Left colon (tissue), 2 donors: ENCODE data around the gene MARCHF2. TPM values are rescaled to one million over a fixed set of nuclear protein-coding genes. Genes with fewer than 3 reads are reported as not detected.
A peak's percentile ranks its signal among the peaks of the same experiment; 100 is the strongest.
"Not testable (repeated sequence)": the region's sequence is repeated elsewhere in the genome, so short reads cannot be mapped to it uniquely, and the experiment has no call there.

Experiments used
- ATAC-seq: fragments of 200-7000 bp; cut with Tn5 transposase; one replicate; pipeline ENCODE4 v1.9.1; 2020; ENCODE audit warnings: mild to moderate bottlenecking, moderate library complexity
- DNase-seq, 2 donors: peaks; one replicate each; pipeline ENCODE4 v3.0.0-alpha.2; 2020
- intact Hi-C, 2 donors: fragments of 100-400 bp; cut with DNase I in 1 of 2; cut with micrococcal nuclease in 1 of 2; formaldehyde crosslinking; loops; one replicate each; pipeline versions ENCODE4 v1.11.2 to v1.14.0; 2022; cut with DNase I, micrococcal nuclease
- total RNA-seq, 2 donors: library from RNA; stranded (reverse); fragmentation: NEBNext Ultra II Directional; extraction: Animal tissue kit (Norgen Biotek cat#: 25700); gene quantifications; one replicate each; pipeline ENCODE4 v1.2.1, GENCODE V29; 2021
- donor health status: DM: no; HTN: no; CAD: no.
- donor health status: DM: yes; HTN: yes; CAD: no.

Gene MARCHF2
- total RNA-seq, 2 donors from 2014 or later = 27.2 to 46.6 TPM

DNA sequence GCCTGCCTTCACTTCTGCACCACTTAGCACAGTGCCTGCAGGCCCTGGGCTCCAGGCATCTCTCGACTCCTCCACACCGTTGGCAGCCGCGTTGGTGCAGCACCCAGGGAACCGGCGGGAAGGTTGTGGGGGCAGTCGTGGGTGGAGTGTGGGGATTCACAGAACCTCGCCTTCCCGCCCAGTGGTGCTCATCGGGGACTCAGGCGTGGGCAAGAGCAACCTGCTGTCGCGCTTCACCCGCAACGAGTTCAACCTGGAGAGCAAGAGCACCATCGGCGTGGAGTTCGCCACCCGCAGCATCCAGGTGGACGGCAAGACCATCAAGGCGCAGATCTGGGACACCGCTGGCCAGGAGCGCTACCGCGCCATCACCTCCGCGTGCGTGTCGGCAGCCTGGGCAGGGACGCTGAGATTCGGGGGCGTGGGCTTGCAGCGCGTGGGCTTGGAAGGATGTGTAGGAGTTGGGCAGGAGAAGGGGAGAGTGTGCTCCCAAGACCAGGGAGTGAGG lies 13.4 kb upstream of the MARCHF2 start:
- no peak for ATAC-seq
- intact Hi-C loops = no loop called here
- DNase-seq = no peak

DNA sequence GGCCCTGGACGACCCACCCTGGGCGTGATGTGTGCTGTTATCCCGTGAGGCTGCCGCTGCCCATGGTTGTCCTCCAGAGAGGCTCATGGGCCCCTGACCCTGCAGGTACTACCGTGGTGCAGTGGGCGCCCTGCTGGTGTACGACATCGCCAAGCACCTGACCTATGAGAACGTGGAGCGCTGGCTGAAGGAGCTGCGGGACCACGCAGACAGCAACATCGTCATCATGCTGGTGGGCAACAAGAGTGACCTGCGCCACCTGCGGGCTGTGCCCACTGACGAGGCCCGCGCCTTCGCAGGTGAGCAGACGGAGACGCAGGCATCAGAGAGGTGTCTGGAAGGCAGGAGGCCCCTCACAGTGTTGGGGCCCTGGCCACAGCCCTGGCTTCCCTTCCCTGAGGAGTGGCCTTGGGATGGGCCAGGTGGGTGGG lies 11.1 kb upstream of the MARCHF2 start:
- intact Hi-C loops = no loop called here
- ATAC-seq = no peak
- no peak for DNase-seq

DNA sequence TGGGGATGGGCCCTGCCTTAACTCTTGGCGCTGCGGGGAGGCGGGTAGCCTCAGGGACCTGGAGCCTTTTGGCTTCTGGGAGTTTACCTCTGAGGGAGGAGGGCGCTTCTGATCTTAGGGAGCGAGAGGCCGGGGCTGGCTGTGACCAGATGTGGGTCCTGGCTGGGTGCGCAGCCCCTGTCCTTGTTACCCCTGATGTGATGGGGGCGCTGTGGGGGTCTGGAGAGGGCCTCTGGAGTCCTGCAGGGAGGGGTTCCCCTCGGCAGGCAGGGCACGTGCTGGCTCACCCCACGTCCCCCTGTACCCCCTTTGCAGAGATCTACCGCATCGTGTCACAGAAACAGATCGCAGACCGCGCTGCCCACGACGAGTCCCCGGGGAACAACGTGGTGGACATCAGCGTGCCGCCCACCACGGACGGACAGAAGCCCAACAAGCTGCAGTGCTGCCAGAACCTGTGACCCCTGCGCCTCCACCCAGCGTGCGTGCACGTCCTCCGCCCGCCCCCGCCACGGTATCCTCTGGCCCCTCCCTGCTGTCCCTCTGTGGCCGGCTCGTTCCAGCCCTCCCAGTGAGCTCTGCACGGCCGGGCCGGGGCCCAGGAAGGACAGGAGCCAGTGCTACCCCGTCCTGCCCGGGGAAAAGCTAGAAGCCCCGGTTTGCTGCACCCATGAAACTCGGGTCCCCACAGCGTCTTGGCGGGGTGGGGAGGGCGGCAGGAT lies 9.8 kb upstream of the MARCHF2 start:
- DNase-seq = no peak
- ATAC-seq = no peak
- intact Hi-C loops = no loop called here

DNA sequence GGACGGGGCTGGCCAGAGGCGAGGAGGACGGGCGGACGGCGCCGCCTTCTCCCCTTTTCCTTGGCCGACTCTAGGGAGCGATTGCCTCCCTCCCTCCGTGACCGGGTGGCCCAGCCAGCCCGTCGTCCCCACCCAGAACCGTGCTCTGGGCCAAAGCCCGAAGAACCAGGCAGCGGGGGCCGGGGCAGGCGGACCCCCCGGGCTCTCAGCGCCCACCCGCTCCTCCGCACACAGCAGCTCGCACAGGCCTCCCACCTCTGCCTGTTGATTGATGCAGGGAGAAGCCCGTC lies 9.3 kb upstream of the MARCHF2 start:
- intact Hi-C loops = no loop called here
- DNase-seq = no peak
- ATAC-seq = no peak

DNA sequence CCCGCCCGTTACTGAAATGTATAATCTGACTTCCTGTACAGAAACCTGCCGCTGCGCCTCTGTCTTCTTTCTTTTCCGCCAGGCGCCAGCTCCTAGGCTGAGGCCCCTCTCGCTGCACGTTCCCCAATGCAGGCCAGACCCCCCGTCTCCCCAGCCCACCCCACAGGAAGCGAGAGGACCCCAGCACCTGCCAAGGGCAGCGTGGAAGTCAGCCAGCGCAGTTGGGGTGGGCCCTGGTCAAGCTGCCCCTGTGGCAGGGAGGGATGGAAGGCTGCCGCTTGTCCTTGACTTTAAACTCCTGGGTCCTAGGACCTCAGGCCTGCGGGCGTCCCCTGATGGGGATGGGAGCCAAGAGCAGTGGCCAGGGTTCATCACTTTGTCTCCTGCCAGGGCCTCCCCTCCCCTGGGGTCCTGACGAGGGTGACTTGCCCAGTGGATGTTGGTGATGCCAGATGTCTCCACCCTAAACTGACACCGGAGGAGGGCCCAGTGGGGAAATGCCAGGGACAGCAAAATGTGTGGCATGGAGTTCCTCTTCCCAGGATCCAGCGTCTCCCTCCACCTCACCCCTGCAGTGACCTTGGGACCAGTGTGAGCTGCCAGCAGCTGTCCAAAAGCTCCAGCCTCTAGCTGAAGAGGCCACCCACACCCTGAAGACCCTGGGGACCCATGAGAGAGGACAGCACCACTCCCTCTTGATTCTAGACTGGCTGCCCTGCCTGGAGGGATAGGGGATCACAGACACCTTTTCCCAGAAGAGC lies 8.5 kb upstream of the MARCHF2 start:
- intact Hi-C loops = no loop called here
- no peak for DNase-seq
- peak; percentile 10 for ATAC-seq

DNA sequence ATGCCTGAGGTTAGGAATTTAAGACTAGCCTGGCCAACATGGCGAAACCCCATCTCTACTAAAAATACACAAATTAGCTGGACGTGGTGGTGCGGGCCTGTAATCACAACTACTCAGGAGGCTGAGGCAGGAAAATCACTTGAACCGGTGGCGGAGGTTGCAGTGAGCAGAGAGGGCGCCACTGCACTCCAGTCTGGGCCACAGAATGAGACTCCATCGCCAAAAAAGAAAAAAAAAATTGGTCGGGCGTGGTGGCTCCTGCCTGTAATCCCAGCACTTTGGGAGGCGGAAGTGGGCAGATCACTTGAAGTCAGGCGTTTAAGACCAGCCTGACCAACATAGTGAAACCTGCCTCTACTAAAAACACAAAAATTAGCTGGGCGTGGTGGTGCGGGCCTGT lies 2.4 kb upstream of the MARCHF2 start:
- DNase-seq, ATAC-seq, intact Hi-C loops: not testable (repeated sequence)

DNA sequence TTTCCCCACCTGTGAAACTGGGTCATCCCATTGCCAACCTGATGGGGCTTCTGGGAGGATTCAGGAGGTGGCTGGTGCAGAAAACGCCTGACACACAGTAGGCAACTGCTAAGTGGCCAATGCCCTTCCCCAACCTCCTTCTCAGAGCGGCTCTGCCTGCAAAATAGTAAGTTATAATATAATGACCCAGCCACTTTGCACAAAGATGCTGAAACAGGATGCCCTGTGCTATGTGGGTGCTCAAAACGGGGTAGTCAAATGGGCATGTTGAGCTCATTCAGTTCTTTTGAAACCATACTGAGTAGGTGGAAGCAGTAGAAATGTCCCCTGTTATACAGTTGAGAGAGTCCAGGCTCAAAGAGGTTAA lies 507 bp downstream of the MARCHF2 start:
- ATAC-seq = no peak
- intact Hi-C loops = no loop called here
- DNase-seq = no peak

DNA sequence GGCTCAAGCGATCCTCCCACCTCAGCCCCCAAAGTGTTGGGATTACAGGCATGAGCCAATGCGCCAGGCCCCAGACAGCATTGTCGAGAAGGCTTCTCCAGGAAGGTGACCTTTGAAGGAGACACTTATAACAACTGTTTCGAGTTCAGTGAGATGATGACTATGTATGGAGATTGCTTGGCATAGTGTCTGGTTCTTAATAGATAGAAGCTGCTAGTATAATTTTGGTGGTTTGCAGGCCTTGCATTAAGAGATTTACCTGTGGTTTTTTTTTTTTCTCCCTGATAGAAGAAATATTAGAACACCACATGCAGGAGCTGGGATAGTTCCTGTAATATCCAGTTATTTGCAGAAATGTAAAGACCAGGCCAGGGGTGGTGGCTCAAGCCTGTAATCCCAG lies 3.7 kb downstream of the MARCHF2 start:
- DNase-seq = no peak
- ATAC-seq = no peak
- intact Hi-C loops = no loop called here

DNA sequence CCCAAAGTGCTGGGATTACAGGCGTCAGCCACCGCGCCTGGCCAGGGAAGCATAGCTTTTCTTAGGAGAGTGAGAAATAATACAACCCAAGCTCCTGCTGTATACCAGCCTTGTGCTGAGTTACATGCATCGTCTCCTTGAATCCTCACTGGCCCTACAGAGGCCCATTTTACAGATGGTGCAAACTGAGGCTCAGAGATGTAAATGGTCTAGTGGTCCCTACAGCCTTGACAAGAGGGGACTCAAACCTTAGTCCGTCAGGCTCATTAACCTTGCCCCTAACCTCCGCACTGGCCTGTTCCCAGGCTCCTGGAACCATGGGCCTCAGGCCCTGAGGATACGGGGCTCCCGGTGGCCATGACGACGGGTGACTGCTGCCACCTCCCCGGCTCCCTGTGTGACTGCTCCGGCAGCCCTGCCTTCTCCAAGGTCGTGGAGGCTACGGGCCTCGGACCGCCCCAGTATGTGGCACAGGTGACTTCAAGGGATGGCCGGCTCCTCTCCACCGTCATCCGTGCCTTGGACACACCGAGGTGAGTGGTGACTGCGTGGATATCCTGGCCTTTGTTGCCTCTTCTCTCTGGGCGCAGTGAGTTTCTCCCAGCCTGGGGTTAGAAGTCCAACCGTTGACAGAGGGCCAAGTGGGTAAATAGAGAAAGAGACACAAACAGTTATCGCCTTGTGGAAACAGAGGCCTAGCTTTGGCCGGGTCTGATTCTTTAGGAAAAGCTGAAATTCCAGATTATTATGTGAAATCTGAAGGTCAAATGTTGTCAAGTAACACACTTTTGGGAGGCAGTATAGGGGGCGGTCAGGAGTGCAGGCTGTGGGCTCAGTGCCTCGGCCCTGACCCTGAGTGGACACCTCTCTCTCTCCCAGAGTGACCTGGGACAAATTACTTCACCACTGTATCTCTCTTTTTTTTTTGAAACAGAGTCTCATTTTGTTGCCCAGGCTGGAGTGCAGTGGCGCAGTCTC lies 8.7 kb downstream of the MARCHF2 start:
- no peak for ATAC-seq
- intact Hi-C loops = no loop called here
- DNase-seq = no peak

DNA sequence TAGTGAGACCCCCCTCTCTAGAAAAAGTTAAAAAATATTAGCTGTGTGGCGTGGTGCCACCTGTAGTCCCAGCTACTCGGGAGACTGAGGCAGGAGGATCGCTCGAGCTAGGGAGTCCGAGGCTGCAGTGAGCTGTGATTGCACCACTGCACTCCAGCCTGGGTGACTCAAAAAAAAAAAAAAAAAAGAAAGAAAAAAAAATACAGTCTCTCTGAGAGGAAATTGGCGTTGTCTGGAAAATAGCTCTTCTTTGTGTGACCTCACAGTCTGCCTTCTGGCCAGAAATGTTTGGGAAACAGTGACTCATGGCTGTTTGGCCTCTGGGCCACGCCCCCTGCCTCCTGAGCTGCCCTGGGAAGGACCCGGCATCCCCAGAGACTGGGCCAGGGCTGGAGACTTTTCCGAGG lies 10.7 kb downstream of the MARCHF2 start:
- intact Hi-C loops = no loop called here
- ATAC-seq (peak; percentile 90), DNase-seq (peak; percentile 78 to 84)

DNA sequence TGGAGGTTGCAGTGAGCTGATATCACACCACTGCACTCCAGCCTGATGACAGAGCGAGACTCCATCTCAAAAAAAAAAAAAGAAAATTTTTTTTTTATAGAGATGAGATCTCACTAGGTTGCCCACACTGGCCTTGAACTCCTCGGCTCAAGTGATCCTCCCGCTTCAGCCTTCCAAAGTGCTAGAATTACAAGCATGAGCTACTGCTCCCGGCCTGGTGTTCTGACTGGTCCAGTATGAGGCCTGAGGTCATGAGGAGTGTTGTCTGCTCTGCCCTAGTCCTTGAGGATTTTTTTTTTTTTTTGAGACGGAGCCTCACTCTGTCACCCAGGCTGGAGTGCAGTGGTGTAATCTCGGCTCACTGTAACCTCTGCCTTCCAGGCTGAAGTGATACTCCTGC lies 12.2 kb downstream of the MARCHF2 start:
- DNase-seq, ATAC-seq, intact Hi-C loops: not testable (repeated sequence)

DNA sequence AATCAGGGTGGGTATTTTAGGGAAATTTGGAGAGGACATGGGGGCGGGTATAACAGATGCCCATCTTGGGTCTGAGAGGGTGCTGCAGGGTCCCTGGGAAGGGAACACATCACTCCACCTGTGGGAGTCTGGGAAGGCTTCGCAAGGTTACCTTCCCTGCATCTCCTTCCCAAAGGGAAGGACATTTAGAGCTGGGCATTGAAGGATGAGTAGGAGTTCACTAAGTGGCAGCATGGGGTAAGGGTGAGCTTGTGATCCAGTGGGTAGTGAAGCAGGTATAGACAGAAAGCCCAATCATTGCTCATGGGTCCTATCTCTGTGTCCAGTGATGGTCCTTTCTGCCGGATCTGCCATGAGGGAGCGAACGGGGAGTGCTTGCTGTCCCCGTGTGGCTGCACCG lies 13.2 kb downstream of the MARCHF2 start:
- intact Hi-C loops = no loop called here
- ATAC-seq (no peak), DNase-seq (no peak)

DNA sequence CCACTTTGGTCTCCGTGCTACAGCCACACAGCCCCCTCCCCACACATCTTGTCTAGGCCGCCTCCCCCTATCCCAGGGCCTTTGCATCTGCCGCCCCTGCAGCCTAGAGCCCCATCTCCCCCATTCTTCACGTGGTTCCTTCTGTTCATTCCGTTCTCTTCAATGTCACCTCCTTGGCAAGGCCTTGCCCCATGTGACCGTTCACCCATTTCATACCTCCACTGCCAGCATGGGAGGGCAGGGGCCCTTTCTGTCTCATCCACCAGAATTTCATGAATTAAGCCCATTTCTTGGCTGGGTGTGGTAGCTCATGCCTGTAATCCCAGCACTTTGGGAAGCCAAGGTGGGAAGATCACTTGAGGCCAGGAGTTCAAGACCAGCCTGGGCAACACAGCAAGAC lies 15.9 kb downstream of the MARCHF2 start:
- ATAC-seq (no peak), DNase-seq (no peak)
- intact Hi-C loops = no loop called here

DNA sequence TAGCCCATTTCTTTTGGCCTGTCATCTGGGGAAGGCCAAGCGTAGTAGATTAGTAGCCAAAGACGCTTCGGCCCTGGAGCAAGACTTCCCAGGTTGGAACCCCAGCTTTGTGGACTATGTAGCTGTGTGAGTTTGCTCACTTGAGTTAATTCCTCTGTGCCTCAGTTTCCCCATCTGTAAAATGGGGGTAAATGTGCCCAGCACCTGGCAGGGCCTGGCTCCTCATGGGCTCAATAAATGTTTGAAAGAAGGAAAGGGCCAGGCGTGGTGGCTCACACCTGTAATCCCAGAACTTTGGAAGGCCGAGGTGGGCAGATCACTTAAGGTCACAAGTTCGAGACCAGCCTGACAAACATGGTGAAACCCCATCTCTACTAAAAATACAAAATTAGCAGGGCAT lies 16.7 kb downstream of the MARCHF2 start:
- intact Hi-C loops = no loop called here
- ATAC-seq = no peak
- no peak for DNase-seq

DNA sequence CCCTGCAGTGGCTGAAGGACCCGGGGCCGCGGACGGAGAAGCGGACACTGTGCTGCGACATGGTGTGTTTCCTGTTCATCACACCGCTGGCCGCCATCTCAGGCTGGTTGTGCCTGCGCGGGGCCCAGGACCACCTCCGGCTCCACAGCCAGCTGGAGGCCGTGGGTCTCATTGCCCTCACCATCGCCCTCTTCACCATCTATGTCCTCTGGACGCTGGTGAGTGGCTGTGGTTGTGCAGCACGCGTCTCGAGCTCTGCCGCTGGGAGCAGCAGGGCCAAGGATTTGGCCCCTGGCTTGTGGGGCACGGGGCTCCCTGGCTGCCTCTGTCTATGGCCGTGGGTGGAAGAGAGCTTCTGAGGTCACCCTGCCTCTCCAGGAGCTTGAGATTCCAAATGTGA lies 17.5 kb downstream of the MARCHF2 start:
- DNase-seq (no peak), ATAC-seq (no peak)
- intact Hi-C loops = no loop called here

DNA sequence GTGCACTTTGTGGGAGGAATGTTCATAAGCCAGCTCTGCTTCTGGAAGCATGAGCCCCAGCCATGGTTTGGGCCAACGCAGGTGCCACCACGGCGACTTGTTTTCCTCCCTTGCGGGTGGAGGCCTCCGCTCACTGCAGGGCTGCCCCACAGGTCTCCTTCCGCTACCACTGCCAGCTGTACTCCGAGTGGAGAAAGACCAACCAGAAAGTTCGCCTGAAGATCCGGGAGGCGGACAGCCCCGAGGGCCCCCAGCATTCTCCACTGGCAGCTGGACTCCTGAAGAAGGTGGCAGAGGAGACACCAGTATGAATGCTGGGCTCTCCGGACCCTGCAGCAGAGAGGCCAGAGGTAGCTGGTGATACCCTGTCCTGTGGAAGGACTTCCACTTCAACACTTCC lies 25.1 kb downstream of the MARCHF2 start:
- no peak for ATAC-seq
- intact Hi-C loops = no loop called here
- DNase-seq = no peak

DNA sequence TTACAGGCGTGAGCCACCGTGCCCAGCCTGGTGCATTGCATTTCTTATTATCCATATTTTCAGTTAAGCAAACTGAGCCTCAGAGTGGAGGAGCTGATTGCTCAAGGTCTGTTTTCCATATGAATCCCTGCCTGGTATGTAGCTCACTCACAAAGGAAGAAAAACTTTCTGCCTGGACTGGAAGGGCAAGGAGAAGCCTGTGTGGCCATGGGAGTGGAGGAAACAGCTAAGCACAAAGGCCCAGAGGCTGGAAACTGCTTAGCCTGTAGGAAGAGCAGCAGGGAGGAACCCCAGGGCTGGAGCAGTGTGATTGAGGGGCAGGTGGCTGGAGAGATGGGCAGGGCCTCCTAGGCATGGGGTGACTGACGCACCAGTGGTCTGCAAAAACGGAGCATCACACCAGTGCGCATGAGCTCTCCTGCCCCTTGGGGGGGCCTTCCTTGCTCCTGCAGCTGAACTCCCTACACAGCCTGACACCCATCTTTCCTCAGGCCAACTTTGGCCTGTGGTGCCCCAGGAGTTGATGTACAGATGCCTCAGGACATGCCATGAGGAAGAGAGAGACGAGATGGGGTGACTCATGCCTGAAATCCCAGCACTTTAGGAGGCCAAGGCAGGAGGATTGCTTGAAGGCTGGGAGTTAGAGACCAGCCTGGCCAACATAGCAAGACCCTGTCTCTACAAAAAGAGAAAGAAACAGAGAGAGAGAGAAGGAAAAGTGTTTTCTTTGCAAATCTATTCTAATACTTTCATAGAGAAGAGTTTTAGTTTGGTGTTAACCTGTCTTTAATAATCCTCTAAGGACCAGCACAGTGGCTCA lies 28.8 kb downstream of the MARCHF2 start:
- ATAC-seq = no peak
- intact Hi-C loops = no loop called here
- no peak for DNase-seq

DNA sequence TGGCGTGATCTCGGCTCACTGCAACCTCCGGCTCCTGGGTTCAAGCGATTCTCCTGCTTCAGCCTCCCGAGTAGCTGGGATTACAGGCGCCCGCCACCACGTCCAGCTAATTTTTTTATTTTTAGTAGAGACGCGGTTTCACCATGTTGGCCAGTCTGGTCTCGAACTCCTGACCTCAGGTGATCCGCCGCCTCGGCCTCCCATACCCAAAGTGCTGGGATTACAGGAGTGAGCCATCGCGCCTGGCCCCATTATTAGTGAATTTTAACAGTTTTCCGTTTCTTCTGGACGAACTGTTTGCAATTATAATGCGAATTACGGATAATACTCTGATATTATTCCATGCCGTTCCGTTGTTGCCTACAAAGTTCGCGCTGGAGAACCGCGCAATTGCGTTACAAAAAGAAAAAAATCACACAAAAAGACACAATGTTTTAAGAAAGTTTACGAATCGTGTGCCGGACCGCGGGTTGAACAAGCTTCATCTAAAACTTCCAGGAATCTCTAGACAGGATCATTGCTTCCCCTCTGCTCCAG lies 31.1 kb downstream of the MARCHF2 start:
- intact Hi-C loops, ATAC-seq, DNase-seq: not testable (repeated sequence)
